GM12892 (cell line): Measurements from ENCODE around the gene PCID2.

Experiments
- DNase-seq: peaks from one replicate; pipeline ENCODE4 v3.0.0; 2011; ENCODE audit not compliant: insufficient read length
- FAIRE-seq: peaks from 2 replicates; lab custom pipeline; 2011; peaks lifted over from hg19 to GRCh38; lab: Jason Lieb, UNC
- POLR2A ChIP-seq: IDR thresholded peaks from 2 replicates; pipeline ENCODE4 v1.6.1; 2011; ENCODE audit warnings: low read depth, low read length, control low read depth
- POLR2AphosphoS5 ChIP-seq: IDR thresholded peaks from 2 replicates; pipeline ENCODE4 v1.6.1; 2011; ENCODE audit warnings: low read depth, low read length, control low read depth
- TAF1 ChIP-seq: IDR thresholded peaks from 2 replicates; pipeline ENCODE4 v1.6.1; 2011; ENCODE audit warnings: low read depth, mild to moderate bottlenecking, control low read depth, low read length, borderline replicate concordance

Gene PCID2

GRCh38 chr13:113231306-113232207 is 23.1 kb upstream of the PCID2 start:
- DNase-seq = no peak
- FAIRE-seq = no peak
- TF ChIP-seq POLR2AphosphoS5 (no peak; the same call in 1 of the 2 replicates), TAF1 (no peak), POLR2A (no peak)

DNA sequence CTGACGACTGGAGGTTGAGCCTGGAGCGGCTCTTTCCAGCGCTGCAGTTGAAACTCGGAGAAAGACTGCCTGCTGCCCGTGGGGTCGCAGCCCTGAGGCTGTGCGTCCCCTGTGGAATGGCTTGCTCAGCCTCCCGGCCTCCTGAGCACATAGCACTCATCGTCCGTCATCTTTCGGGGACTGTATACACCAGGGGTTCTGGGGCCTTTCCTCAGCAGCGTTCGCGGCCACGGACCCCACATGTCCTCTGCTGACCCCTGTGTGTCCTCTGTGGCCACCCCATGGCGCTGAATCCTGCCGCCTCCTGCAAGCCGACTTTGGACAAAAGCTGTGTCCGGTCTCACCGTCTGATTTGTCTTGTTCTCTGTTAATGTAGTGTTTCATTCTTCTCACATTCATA is 21.3 kb upstream of the PCID2 start:
- DNase-seq = no peak
- FAIRE-seq = peak; percentile 50
- no peak for TF ChIP-seq POLR2AphosphoS5
- TF ChIP-seq POLR2A = no peak
- no peak for TF ChIP-seq TAF1

DNA sequence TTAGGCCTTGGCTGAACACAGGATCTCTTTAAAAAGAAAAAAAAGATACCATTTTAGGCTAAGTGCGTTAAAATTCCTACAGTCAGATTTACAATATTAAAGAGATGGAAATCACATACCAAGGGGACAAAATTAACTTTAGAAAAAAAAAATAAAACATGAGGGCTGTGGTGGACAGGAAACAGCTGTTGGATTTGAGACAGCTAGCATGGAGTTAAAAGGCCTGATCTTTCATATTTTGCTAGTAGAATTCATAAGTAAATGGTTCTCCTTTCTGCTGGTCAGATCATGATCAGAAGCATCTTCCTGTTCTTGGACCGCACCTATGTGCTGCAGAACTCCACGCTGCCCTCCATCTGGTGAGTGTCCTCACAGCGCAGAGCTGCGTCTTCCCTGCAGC is 20.7 kb upstream of the PCID2 start:
- TF ChIP-seq TAF1 = no peak

GRCh38 chr13:113226873-113227450 is 18.5 kb upstream of the PCID2 start:
- FAIRE-seq (no peak), DNase-seq (no peak)
- TF ChIP-seq TAF1 = no peak
- peak; percentile 46; the same call in 1 of the 2 replicates for TF ChIP-seq POLR2AphosphoS5
- no peak for TF ChIP-seq POLR2A

More for the DNA sequence above, 20.7 kb upstream of the PCID2 start:
- no peak for FAIRE-seq
- DNase-seq = no peak

DNA sequence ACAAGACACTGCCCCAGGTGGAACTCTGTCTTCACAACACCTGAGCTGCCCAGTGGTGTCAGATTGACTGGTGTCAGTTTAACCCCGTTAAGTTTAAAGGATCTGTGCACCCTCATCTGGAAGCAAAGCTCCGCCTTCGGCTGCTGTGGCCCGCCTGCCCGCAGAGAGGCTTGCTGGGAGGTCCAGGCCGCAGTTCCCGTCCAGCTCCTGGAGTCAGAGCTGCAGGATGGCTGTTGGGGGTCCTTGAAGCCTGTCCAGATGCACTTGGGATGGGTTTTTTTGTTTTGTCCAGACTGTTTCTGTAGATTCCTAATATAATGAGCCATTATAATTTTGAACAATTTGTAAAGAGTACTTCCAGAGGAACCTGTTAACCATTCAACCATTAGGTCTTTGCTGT is 17.0 kb upstream of the PCID2 start:
- TF ChIP-seq TAF1 (no peak), POLR2A (no peak), POLR2AphosphoS5 (no peak)
- peak; percentile 14 for FAIRE-seq
- DNase-seq = no peak

GRCh38 chr13:113224486-113224885 is 16.0 kb upstream of the PCID2 start:
- TF ChIP-seq POLR2AphosphoS5 (peak; percentile 35; the same call in 1 of the 2 replicates), POLR2A (no peak), TAF1 (no peak)
- DNase-seq (no peak), FAIRE-seq (no peak)

GRCh38 chr13:113223070-113223469 is 14.6 kb upstream of the PCID2 start:
- TF ChIP-seq TAF1 (no peak), POLR2A (0 out of 2 replicates have a peak, but pooled peaks have one; percentile 9)
- no peak for FAIRE-seq
- no peak for DNase-seq

- FAIRE-seq (no peak), DNase-seq (no peak)
- peak; percentile 21; the same call in 1 of the 2 replicates for TF ChIP-seq POLR2AphosphoS5
- TF ChIP-seq TAF1 = no peak
- TF ChIP-seq POLR2A = no peak
Measured at GRCh38 chr13:113220877-113221276, 12.4 kb upstream of the PCID2 start.

DNA sequence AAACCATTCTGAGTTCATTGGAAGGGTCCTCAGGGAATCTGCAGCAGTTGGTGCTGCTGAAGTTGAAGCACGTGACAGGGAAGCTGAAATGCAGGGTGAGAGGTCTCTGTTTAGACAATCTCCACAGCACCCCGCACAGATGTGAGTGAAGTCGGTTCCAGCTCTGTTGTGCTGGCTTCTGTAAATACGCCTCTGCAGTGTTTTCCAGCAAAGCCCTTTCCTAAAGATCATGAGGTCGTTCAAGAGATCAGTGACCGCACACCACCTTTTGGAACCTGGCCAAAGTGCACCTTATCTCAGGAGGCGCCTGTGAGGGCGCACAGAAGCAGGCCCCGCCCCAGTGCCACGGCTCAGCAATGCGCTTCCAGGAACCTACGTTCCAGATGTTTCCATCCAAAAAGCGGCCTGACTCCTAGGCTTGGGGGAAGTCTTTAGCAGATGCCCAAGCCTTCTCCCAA is 11.7 kb upstream of the PCID2 start:
- TF ChIP-seq TAF1 (no peak), POLR2AphosphoS5 (no peak), POLR2A (no peak)
- no peak for DNase-seq
- no peak for FAIRE-seq

- TF ChIP-seq TAF1 (no peak), POLR2AphosphoS5 (no peak), POLR2A (no peak)
- FAIRE-seq (no peak), DNase-seq (no peak)
Measured at GRCh38 chr13:113219256-113219940, 10.9 kb upstream of the PCID2 start.

- DNase-seq (no peak), FAIRE-seq (no peak)
- no peak for TF ChIP-seq POLR2A
- TF ChIP-seq TAF1 = no peak
- TF ChIP-seq POLR2AphosphoS5 = no peak
Measured at GRCh38 chr13:113218586-113218985, 10.1 kb upstream of the PCID2 start.
